Measurements from ENCODE around the gene TLR10. TPM values are rescaled to one million over a fixed set of nuclear protein-coding genes. Genes with fewer than 3 reads are reported as not detected.

The TLR10 gene
- total RNA-seq, 1 donor from 2014 or later = 107 TPM

DNA sequence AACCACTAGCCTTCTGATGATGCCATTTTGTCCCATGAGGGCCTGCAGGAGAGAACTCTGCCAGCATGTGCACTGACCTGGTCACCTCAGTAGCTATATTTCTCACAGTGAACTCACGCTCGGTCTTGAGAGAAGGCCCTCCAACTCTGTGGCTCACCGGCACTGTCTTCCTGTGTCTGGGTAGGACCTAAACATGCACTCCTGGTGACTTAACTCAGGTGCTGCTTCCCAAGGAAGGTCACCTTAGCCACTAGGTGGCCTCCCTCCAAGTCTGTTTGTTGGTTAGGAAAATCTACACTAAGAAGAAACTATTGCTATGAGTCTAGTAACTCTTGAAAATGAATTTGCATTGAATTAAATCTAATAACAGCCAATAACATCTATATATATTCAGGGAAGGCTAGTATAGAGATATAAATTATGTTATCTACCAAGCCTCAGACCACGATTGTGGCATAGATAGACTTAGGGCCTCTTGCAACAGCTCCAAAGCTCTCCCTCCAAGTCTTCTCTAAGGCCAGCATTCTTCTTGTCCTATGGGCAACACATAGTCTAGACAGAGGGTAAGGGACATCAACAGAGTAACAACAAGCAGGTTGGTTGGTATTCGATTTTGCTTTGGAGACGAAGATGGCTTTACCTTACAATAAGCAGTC, 24.7 kb downstream of the TLR10 start:
- Mint-ChIP-seq H3K36me3 (ENCODE audit: low read depth) (peaks cover 2% of the 10 kb centered on the region), H3K27me3 (no peaks in the 10 kb centered on the region), H3K27ac (no peak overlapping the region), H3K9me3 (no peaks in the 10 kb centered on the region), H3K4me3 (no peak overlapping the region), H3K4me1 (peaks cover 59% of the 10 kb centered on the region)
- CTCF ChIA-PET = interaction anchor here (0.7 to 10.6 kb wide), 17 partner anchors 10 to 579 kb away, joined by 3 to 331 read pairs (median 27); partner anchors contain the start of genes TLR1, TLR10 and TLR6
- no peak for ATAC-seq (ENCODE audit: low read depth)
- no peak for DNase-seq
- TF ChIP-seq, protein P1, sequence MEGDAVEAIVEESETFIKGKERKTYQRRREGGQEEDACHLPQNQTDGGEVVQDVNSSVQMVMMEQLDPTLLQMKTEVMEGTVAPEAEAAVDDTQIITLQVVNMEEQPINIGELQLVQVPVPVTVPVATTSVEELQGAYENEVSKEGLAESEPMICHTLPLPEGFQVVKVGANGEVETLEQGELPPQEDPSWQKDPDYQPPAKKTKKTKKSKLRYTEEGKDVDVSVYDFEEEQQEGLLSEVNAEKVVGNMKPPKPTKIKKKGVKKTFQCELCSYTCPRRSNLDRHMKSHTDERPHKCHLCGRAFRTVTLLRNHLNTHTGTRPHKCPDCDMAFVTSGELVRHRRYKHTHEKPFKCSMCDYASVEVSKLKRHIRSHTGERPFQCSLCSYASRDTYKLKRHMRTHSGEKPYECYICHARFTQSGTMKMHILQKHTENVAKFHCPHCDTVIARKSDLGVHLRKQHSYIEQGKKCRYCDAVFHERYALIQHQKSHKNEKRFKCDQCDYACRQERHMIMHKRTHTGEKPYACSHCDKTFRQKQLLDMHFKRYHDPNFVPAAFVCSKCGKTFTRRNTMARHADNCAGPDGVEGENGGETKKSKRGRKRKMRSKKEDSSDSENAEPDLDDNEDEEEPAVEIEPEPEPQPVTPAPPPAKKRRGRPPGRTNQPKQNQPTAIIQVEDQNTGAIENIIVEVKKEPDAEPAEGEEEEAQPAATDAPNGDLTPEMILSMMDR (IDR thresholded peaks at IDR 0.05) = no peak
- intact Hi-C loops (cut with micrococcal nuclease) = no loop called here
- POLR2A ChIA-PET = interaction anchor here (5.9 kb wide), 1 partner anchor 23 kb away, joined by 249 read pairs; the partner anchor contains the start of gene TLR10

DNA sequence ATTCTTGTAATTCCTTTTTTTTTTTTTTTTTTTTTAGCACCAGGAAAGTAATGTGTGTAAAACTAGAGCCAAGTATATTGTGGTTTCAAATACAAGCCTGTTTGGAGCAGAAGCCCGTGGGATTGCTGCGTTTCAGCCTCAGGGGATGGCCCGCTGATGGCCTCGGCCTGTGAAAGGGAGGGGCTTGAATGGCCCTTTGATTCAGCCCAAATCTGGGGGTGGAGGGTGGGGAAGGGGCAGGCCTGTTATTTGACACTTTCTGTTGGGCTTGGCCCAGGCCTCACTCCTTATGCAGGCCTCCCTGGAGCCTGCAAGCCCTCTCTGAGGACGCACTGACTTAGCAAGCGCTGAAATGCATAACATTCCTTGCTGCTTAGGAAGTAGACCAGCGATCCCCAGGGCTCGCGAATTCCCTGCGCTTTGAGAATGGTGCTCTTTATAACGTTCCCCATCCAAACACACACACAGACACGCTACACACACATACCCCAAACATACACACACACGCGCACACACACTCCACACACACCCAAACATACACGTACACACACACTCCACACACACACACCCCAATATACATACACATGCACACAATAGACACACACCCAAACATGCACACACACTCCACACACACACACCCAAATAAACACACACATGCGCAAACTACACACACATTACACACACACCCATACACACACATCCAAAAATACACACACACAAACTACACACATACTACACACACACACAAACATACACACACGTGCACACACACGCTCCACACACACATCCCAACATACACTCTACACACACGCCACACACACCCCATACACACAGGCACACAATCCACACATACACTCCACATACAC, 29.6 kb downstream of the TLR10 start:
- Mint-ChIP-seq H3K4me1 (peaks cover 23% of the 10 kb centered on the region), H3K9me3 (peaks cover 5% of the 10 kb centered on the region), H3K4me3 (no peak overlapping the region), H3K36me3 (ENCODE audit: low read depth) (peaks cover 5% of the 10 kb centered on the region), H3K27me3 (no peaks in the 10 kb centered on the region), H3K27ac (no peak overlapping the region)
- ChIA-PET CTCF (no interaction called here), POLR2A (no interaction called here)
- TF ChIP-seq, protein P1 (IDR thresholded peaks at IDR 0.05) = no peak
- no peak for ATAC-seq (ENCODE audit: low read depth)
- no peak for DNase-seq
- intact Hi-C loops (cut with micrococcal nuclease) = no loop called here

DNA sequence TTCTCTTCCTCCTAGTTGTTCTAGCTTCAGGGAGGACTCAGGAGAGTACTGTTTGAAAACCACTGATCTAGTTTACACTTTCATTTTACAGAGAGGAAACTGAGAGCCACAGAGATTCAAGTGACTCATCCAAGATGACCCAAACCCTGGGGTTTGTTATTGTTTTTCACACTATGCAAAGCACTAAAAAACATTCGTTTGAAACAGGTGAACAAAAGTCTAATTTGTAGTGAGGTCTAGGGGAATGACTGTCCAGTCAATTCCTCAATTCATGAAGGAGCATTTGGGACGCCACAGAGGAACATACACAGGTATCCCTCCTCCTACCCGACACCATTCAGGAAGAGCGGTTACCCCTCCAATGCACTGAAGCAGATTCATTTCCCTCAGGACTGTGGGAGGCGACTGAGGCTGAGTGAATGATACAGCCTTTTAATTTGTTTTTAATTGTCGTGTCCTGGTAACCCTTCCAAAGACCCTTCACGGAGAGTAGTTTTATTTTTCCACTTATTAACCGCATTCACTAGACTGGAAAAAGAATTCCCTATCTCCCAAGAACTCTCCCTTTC, 30.3 kb downstream of the TLR10 start:
- Mint-ChIP-seq H3K4me1 (peaks cover 16% of the 10 kb centered on the region), H3K27me3 (no peaks in the 10 kb centered on the region), H3K36me3 (ENCODE audit: low read depth) (peaks cover 7% of the 10 kb centered on the region), H3K27ac (no peak overlapping the region), H3K4me3 (no peak overlapping the region), H3K9me3 (peaks cover 7% of the 10 kb centered on the region)
- ChIA-PET POLR2A (interaction anchor here (0.6 kb wide), 1 partner anchor 30 kb away, joined by 3 read pairs; the partner anchor contains the start of gene TLR10), CTCF (no interaction called here)
- ATAC-seq (ENCODE audit: low read depth) (peak; percentile 47), DNase-seq (no peak)
- TF ChIP-seq, protein P1 (IDR thresholded peaks at IDR 0.05) = no peak
- intact Hi-C loops (cut with micrococcal nuclease) = no loop called here

DNA sequence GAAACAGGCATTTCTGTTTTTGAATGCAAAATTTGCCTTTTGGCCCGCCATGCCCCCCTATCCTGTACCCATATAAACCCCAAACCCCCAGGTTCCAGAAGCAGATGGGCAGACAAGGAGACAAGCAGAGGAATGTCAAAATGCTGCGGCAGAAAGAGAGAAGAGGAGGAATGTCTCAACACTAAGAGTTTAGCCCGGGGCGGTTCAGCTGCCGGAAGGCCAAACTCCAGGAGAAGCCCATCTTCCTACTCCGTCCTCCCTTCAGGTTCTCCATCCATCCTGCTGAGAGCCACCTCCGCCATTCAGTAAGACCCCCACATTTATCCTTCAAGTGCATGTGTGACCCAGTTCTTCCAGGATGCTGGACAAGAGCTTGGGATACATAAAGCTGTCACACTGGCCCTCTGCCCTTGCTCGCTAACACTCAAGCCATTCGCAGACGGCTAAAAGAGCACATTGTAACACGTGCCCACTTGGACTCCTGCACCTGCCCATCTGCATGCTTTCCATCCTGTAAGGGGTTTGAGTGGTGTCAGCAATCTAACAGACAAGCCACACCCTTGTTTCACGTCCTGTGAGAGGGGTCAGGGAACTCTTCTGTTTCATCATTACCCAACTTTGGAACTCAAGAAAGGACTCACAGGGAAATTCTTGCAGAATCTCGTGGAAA, 31.3 kb downstream of the TLR10 start:
- Mint-ChIP-seq H3K9me3 (peaks cover 15% of the 10 kb centered on the region), H3K27me3 (no peaks in the 10 kb centered on the region), H3K27ac (no peak overlapping the region), H3K36me3 (ENCODE audit: low read depth) (peaks cover 14% of the 10 kb centered on the region), H3K4me3 (no peak overlapping the region), H3K4me1 (peaks cover 8% of the 10 kb centered on the region)
- no peak for DNase-seq
- POLR2A ChIA-PET = no interaction called here
- CTCF ChIA-PET = no interaction called here
- no peak for ATAC-seq (ENCODE audit: low read depth)
- TF ChIP-seq, protein P1 (IDR thresholded peaks at IDR 0.05) = no peak
- intact Hi-C loops (cut with micrococcal nuclease) = no loop called here
